Medulla oblongata (tissue), 1 donor: Measurements from ENCODE around the gene SLC15A3.
A peak's percentile ranks its signal among the peaks of the same experiment; 100 is the strongest.

Experiments
- DNase-seq: peaks from one replicate; pipeline ENCODE4 v3.0.0-alpha.2; 2015; ENCODE audit errors: extremely low spot score

Gene SLC15A3

DNA sequence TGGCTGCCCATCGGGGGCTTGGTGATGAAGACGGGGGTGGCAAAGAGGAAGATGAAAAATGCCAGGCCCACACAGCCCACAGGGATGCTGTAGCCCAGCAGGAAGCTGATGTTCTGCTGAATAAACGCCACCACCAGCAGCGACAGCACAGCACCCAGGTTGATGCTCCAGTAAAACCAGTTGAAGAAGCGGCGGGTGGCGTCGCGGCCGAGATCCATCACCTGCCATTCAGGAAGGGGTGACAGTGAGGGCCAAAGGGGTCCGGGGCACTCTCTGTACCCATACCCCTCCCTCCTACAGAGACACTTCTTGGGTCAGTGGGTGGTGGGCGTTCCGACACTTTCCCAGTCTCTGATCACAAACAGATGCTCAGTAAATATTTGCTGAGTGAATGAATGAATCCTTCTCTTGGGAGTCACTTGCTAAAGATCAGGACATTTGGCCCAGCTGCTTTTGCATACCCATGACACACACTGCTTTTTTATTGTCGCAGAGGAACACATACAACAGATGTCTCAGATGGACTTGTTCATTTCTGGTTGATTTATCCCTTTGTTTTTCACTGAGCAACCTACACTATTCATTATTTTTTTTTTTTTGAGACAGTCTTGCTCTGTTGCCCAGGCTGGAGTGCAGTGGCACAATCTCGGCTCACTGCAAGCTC lies 5.2 kb downstream of the SLC15A3 start:
- no peak for DNase-seq

GRCh38 chr11:60945295-60945667 lies 6.7 kb downstream of the SLC15A3 start:
- no peak for DNase-seq

DNA sequence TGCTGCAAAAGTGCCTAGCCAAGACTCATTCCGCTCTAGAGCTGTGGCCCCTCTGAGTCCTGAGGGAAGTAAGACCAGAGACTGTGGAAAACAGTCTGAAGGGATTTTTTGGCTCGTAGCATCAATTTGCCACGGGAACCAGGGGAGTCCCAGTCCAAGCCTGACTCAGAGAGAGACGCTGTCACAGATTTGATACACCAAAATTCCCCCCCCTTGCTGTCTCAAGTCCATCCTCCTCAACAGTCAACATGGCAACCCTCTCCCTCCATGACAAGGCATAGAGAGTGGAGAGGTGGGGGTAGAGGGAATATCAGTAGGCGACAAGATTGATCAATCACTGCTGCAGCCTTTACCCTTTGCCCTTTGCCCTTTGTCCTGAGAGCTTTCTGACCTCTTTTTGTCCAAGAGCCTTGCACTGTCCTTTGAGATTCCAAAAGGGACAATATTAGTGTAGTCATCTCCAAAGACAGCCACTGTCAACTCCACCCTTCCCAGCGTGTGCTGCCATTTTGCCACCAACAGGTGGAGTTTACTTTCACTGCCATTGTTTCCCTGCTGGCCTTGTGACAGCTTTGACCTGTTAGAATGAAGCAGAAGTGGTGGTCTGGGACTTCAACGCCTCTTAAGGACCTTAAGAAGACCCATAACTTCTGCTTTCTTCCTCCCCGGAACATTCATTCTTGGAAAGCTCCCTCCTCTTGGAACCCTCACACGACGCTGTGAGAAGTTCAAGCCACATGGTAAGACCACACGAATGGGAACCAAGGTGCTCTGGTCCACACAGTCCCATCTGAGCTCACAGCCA lies 7.3 kb downstream of the SLC15A3 start:
- DNase-seq = peak; percentile 24

GRCh38 chr11:60942970-60943565 lies 8.9 kb downstream of the SLC15A3 start:
- DNase-seq = no peak

DNA sequence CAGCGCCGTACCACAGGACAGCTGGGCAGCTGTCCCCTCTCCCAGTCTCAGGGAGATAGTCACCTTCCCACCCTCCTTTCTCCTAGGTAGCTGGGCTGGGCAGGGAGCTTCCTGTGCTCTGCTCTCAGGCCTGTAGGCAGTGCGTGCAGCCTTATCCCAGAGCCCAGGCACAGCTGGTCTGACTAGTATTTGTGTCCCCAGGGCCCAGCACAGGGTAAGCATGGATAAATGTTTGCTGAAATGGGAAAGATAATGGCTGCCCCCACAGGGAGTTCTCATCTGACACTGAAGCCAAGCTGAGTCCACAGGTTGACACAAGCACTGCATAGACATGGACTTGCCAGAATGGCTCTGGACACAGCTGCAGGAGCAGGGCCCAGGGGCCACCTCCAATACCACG lies 9.8 kb downstream of the SLC15A3 start:
- no peak for DNase-seq

GRCh38 chr11:60941371-60942119 lies 10.4 kb downstream of the SLC15A3 start:
- DNase-seq = no peak

DNA sequence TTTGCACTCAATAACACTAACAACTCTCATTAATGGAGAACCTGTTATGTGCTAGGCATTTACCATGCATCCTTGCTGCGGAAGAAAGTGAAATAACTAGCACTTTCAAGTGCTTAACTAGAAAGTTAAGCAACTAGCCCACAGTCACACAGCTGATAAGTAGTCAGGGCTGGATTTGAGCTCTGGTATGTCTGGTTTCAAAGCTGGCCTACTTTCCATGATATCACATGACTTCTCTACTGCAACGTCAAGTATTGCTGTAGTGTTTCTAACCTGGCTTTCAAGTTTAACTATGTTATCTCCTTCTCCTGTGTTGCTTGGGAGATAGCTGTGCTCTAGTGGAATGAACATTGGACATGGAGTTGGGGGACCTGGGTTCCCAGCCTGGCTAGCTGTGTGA lies 12.1 kb downstream of the SLC15A3 start:
- no peak for DNase-seq

DNA sequence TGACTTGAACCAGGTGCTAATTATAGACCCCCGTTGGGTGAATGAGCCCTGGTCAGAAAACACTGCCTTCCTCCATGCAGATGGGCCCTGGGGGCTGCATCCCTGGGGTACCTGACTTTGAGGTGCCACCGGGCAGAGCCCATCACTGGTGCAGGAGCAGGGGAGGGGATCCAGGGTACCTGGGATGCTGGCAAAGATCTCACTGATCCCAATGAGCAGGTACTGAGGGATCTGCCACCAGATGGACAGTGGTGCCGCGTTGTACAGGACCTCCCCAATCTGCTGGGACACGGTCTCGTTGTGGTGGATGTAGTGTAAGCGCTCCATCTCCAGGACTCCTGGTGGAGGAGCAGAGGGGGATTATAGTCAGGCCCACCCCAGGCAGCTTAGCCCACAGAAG lies 12.7 kb downstream of the SLC15A3 start:
- no peak for DNase-seq

GRCh38 chr11:60938500-60938899 lies 13.5 kb downstream of the SLC15A3 start:
- DNase-seq = no peak

DNA sequence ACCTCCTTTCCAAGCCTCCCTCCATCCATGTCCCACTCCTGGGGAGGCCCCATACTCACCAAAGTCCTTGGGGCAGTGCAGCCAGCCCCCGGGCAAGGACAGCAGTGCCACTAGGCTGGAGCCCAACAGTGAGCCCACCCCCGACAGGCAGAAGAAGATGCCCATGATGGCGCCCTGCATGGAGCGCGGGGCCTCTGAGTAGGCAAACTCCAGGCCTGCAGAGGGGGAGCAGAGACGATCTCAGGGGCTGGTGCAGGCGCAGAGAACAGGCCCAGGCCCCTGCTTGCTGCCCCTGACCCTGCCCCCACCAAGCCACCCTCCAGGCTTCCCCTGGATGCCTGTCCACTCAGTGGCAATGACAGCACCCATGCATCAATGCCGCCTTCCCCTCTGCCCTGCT lies 14.2 kb downstream of the SLC15A3 start:
- no peak for DNase-seq

GRCh38 chr11:60937144-60937527 lies 14.8 kb downstream of the SLC15A3 start:
- no peak for DNase-seq

- no peak for DNase-seq
These were observed 15.4 kb downstream of the SLC15A3 start for GRCh38 chr11:60936467-60937143.

- no peak for DNase-seq
These were observed 16.1 kb downstream of the SLC15A3 start for GRCh38 chr11:60935676-60936442.

GRCh38 chr11:60934790-60935605 lies 17.0 kb downstream of the SLC15A3 start:
- DNase-seq = no peak

DNA sequence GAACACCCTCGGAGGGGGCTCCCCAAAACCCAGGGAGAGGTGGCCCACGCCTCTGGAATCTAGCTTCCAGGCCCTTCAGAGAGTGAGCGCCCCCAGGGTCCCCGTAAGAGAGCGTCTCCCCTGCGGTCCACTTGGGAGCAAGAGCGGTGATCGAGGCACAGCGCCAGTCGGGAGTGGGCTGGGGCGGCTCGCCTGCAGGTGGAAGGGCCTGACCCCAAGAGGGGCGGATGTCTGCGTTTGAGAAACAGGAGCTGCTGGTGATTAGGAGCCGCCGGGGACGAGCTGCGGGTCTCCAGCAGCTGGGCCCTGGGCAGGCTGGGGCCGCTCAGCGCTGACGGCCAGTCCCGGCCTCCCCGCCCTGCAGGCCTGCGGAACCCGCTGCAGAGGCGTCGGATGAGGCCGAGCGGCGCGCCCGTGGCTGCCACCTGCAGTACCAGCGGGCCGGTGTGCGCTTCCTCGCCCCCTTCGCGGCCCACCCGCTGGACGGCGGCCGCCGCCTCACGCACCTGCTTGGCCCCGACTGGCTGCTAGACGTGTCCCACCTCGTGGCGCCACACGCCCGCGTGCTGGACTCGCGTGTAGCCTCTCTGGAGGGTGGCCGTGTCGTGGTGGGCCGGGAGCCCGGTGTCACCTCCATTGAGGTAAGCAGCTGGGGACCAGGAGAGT lies 17.7 kb downstream of the SLC15A3 start:
- DNase-seq = no peak

DNA sequence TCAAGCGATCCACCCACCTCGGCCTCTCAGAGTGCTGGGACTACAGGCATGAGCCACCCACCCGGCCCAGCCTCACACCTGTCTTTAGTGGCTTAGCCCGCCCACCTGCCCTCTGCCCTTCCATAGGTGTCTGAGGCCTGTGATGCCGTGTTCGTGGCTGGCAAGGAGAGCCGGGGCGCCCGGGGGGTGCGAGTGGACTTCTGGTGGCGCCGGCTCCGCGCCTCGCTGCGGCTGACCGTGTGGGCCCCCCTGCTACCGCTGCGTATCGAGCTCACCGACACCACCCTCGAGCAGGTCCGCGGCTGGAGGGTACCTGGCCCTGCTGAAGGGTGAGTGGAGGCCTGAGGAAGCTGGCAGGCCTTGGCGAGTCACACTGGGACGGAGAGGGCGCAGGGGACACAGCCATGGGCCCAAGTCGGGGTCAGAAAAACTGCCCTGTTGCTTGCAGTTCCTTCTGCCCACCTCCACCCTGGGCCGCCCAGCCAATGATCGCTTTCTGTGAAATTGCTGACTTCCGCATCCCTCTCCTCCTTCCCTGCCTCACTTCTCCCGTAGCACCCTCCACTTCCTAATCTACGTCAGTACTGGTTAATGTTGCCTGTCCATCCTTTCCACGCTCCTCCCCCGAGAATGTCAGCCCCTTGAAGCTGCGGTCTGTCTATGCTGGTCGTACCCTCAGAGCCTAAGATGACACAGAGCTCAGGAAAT lies 18.4 kb downstream of the SLC15A3 start:
- DNase-seq = no peak

DNA sequence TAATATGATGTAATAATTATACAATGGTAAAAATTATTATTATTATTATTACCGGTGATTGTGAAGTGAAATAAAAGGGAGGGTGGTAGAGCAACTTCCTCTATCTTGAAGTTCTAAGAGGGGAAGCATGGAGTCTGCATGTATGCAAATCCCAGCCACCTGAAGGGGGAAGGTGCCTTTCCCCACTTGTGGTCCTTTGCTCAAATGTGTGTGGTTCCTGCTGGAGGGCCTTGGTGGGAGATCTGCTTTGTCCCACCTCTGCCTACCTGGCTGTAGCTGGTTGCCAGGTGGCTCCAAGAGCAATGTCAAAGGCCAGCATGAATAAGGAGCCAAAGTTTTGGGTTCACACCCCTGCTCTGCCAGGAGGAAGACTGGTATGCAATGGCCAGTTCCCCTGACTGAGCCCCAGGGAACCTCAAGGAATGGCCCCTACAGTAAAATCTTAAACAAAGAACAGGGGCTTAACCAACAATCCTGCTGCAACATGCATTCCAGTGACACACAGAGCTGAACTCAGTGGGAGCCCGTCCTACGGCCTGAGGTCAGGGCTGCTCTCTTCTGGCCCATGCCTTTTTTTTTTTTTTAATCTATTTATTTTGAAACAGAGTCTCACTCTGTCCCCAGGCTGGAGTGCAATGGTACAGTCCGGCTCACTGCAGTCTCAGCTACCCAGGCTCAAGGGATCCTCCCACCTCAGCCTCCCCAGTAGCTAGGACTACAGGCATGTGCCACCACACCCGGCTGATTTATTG lies 19.2 kb downstream of the SLC15A3 start:
- no peak for DNase-seq

GRCh38 chr11:60931917-60932316 lies 20.1 kb downstream of the SLC15A3 start:
- DNase-seq = no peak
